Ectodermal cell (in vitro differentiated cells): ENCODE measurements around the gene MPPED2.
"Not testable (repeated sequence)": the region's sequence is repeated elsewhere in the genome, so short reads cannot be mapped to it uniquely, and the experiment has no call there.

ENCODE experiments used
- H3K27ac ChIP-seq: 2 replicates; pipeline ENCODE4 v1.7.0; 2013; ENCODE audit warnings: mild to moderate bottlenecking, low read depth, low read length; ENCODE audit not compliant: insufficient read depth, poor library complexity, severe bottlenecking
- H3K27me3 ChIP-seq: 2 replicates; pipeline ENCODE4 v1.7.0; 2013; ENCODE audit warnings: mild to moderate bottlenecking, low read length; ENCODE audit not compliant: insufficient read depth, control insufficient read depth, poor library complexity, severe bottlenecking
- H3K36me3 ChIP-seq: one replicate; pipeline ENCODE4 v1.7.0; 2013; ENCODE audit warnings: low read length; ENCODE audit not compliant: control insufficient read depth, insufficient read depth
- H3K4me1 ChIP-seq: one replicate; pipeline ENCODE4 v1.7.0; 2013; ENCODE audit warnings: low read length; ENCODE audit not compliant: control insufficient read depth, insufficient read depth
- H3K4me3 ChIP-seq: 2 replicates; pipeline ENCODE4 v1.7.0; 2013; ENCODE audit warnings: low read depth, low read length, control low read depth; ENCODE audit not compliant: insufficient read depth
- H3K9me3 ChIP-seq: 2 replicates; pipeline ENCODE4 v1.7.0; 2013; ENCODE audit warnings: mild to moderate bottlenecking, low read length, moderate library complexity; ENCODE audit not compliant: control insufficient read depth
- WGBS, 2 experiments: methylation state at CpG; one replicate each; pipeline ENCODE4 v1.1.7; 2013; ENCODE audit warnings: missing lambda C conversion rate in 2 of 2; 5-methylcytosine and 5-hydroxymethylcytosine counted together

Gene MPPED2

DNA sequence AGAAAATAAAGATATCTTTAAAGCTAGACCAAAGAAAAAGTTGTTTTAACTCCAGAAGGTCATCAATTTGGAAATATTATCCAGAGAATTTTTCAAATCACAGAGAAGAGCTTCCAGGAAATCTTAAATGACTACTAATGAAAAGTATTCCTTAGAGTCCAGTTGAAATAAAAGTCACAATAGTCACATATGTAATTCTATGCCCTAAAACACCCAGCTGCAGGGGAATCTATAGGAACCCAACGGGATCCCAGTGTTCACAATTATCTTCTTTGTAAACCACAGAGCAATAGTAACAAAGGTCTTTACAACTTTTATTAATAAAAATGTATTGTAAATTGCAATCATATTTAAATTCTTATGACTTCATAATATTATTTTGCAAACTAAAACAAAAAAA, 27.1 kb downstream of the MPPED2 start:
- WGBS, 2 experiments, result 83% methylated on average over 1 of the region's 1 CpG; no CpG with 5 or more reads in 1 of the 2 experiments
- H3K27ac ChIP-seq, result no peak overlapping the region

DNA sequence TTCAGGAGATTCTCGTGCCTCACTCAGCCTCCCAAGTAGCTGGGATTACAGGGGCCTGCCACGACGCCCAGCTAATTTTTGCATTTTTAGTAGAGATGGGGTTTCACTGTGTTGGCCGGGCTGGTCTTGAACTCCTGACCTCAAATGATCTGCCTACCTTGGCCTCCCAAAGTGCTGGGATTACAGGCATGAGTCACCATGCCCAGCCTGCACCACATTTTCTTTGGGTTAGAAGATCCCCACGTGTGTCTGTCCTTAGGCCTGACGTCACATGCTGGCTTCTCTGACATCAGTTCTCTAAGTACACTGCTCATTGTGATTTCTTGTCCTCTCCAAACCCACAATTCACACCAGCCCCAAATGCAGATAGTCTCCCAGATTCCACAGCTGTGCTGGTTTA, 31.6 kb downstream of the MPPED2 start:
- H3K27ac ChIP-seq, H3K4me3 ChIP-seq, H3K4me1 ChIP-seq, H3K27me3 ChIP-seq, H3K36me3 ChIP-seq, H3K9me3 ChIP-seq: not testable (repeated sequence)
- WGBS, 2 experiments, result 82 to 91% methylated on average over 6 of the region's 6 CpGs

More for the DNA sequence above, 27.1 kb downstream of the MPPED2 start:
- H3K9me3 ChIP-seq, result no peaks in the 10 kb centered on the region
- no peaks in the 10 kb centered on the region for H3K36me3 ChIP-seq
- peaks cover 9% of the 10 kb centered on the region for H3K4me1 ChIP-seq
- H3K4me3 ChIP-seq, result no peak overlapping the region
- H3K27me3 ChIP-seq, result no peaks in the 10 kb centered on the region

DNA sequence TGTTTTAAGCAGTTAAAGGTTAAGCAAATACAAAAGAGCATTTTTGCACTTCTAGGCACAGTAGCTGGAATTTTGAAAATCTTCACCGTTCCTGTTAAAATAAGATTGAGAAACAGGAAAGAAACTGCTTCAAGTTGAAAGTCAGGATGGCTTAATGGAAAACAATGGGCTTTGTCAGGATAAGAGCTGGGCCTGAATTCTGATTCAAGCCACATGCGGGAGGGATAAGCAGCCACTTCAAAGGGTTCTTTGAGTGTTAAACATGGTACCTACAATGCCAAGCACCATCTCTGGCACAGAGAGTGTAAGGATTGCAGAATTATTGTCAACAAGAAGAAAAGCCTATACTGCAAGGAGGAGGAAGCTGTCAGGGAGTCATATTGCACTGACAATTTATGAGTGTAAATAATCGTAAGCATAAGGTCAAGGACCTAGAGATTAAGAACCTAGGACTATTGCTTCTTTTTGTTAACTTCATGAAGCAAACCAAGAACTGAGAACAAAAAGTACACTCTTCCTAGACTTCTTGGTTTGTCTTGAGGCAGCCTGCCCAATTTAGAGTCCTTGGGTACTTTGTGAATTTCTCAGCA, 32.5 kb downstream of the MPPED2 start:
- Histone ChIP-seq H3K4me1 (no peaks in the 10 kb centered on the region), H3K4me3 (no peak overlapping the region), H3K27ac (no peak overlapping the region), H3K36me3 (no peaks in the 10 kb centered on the region), H3K9me3 (no peaks in the 10 kb centered on the region), H3K27me3 (no peaks in the 10 kb centered on the region)
- WGBS, 2 experiments, result 51 to 56% methylated on average over 3 of the region's 3 CpGs

DNA sequence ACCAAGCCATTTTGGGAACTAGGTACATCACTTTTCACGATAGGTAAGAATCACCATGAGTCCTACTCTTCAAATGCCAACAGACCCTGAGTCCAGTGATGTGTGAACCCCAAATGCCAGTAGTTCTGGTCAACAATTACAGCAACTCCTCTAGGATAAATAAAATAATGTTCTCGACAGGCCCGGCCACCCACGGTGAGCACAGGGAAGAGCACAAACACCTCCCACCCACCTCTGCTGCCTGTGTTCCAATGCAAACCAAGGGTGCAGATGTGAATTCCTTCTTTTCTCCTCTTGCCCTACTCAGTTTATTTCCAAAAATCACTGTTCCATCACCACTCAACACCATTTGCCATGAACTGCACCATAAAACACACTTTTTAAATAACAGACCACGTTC, 33.3 kb downstream of the MPPED2 start:
- Histone ChIP-seq H3K4me1 (no peaks in the 10 kb centered on the region), H3K27ac (no peak overlapping the region), H3K36me3 (no peaks in the 10 kb centered on the region), H3K27me3 (no peaks in the 10 kb centered on the region), H3K4me3 (no peak overlapping the region), H3K9me3 (no peaks in the 10 kb centered on the region)
- WGBS, 2 experiments, result 44 to 69% methylated on average over 4 to 5 of the region's 5 CpGs

DNA sequence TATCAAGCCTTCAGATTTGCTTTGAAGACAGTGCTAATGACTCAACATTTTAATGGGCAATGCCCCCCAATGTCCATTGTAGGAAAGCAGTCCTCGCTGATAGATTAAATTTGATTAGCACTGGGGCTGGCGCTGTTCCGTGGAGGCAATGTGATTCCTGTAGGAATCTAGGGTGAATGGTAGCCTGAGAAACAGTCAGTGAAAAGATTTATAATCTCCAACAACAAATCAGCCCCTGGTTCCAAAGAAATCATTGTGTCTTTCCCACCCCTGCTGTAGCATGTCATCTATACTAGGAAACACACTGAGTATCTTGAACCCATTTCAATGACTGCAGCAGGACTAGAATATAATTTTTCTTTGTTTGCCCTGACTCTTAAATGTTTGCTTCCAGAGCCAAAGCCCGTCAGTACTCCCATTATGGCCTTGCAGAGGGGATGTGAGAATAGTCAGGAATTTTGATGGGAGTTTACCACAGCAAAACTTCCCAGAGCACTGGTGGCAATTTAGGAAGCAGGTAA, 36.1 kb downstream of the MPPED2 start:
- Histone ChIP-seq H3K27me3 (no peaks in the 10 kb centered on the region), H3K9me3 (no peaks in the 10 kb centered on the region), H3K4me3 (no peak overlapping the region), H3K4me1 (no peaks in the 10 kb centered on the region), H3K27ac (no peak overlapping the region), H3K36me3 (no peaks in the 10 kb centered on the region)
- WGBS, 2 experiments, result 74 to 78% methylated on average over 2 to 4 of the region's 4 CpGs

DNA sequence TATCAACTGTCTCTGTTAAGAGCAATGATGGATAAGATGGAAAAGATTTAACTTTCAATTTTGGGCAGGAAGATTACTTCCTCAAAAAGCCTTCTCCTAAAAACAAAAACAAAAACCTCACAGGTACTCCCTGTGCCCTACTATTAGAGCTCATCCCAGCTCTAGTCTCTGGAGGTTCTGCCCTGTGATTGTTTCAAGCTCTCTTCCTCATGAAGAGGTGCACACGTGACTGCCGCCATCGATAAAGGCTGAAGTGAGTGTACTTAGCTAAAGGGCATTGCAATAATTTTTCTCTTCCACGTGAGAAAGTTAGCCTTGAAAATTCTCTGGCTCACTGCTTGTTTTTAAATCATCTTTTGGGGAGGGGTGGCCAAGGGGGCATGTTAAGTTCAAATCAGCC, 36.6 kb downstream of the MPPED2 start:
- H3K27ac ChIP-seq, result no peak overlapping the region
- H3K36me3 ChIP-seq, result no peaks in the 10 kb centered on the region
- WGBS, 2 experiments, result 75 to 79% methylated on average over 4 of the region's 4 CpGs
- H3K27me3 ChIP-seq, result no peaks in the 10 kb centered on the region
- no peaks in the 10 kb centered on the region for H3K4me1 ChIP-seq
- no peak overlapping the region for H3K4me3 ChIP-seq
- H3K9me3 ChIP-seq, result no peaks in the 10 kb centered on the region

DNA sequence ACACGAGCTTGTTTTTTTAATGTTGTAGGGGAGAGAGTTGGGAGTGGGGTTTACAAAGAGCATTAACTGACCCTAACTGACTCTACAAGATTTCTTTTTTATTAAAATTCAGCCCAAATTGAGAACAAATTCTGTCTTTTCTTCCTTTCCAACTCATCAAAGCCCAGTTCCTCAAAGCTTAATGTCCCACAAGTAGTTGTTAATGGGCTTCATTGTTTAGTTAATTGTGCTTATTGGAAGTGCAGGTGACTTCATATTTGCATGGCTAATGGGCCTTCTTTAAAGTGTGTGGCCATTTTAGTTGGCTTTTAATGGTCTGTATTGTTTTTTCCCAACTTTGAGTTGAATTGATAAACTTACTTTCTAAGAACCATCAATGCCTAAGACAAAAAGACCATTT, 39.8 kb downstream of the MPPED2 start:
- H3K9me3 ChIP-seq, result no peaks in the 10 kb centered on the region
- no peaks in the 10 kb centered on the region for H3K36me3 ChIP-seq
- H3K4me3 ChIP-seq, result no peak overlapping the region
- no peaks in the 10 kb centered on the region for H3K4me1 ChIP-seq
- WGBS, 2 experiments, result 33% methylated on average over 1 of the region's 1 CpG; no CpG with 5 or more reads in 1 of the 2 experiments
- no peaks in the 10 kb centered on the region for H3K27me3 ChIP-seq
- H3K27ac ChIP-seq, result no peak overlapping the region

DNA sequence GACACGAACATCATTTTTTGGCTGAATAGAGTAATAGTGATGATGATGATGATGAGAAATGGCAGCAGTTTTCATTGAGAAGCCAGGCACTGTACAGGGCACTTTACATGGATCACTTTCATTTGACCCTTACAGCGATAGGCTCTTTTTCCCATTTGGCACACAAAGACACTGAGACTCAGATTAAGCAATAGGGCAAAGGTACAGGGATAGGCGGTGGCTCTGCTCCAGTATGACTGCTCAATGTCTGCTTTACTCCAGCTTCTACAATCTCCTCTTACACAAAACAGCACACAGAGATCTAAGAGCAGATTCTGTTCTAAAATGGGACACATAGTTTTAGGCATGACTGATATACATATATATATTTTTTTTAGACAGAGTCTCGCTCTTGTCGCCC, 40.6 kb downstream of the MPPED2 start:
- H3K4me3 ChIP-seq, result no peak overlapping the region
- H3K27ac ChIP-seq, result no peak overlapping the region
- H3K27me3 ChIP-seq, result no peaks in the 10 kb centered on the region
- H3K36me3 ChIP-seq, result no peaks in the 10 kb centered on the region
- no peaks in the 10 kb centered on the region for H3K9me3 ChIP-seq
- 94% methylated on average over 5 of the region's 5 CpGs for WGBS, 2 experiments
- H3K4me1 ChIP-seq, result no peaks in the 10 kb centered on the region

DNA sequence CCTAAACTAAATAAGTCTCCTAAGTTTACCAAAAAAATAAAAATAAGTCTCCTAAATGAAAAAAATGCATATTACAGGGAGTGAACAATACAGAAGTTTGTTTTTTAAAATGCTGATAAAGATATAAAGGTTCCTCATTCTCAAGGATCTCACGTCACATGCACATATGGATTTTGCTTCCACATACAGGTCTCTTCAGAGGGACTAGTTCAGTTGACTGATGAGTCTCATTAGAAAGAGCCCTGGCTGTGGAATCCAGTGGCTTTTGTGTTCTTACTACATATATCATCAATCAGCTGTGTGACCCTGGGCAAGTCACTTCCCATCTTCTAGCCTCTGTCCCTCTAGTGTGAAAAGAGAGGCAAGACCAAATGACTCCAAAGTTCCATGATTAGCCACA, 43.1 kb downstream of the MPPED2 start:
- WGBS, 2 experiments, result 92 to 97% methylated on average over 1 of the region's 1 CpG
- no peaks in the 10 kb centered on the region for H3K36me3 ChIP-seq

DNA sequence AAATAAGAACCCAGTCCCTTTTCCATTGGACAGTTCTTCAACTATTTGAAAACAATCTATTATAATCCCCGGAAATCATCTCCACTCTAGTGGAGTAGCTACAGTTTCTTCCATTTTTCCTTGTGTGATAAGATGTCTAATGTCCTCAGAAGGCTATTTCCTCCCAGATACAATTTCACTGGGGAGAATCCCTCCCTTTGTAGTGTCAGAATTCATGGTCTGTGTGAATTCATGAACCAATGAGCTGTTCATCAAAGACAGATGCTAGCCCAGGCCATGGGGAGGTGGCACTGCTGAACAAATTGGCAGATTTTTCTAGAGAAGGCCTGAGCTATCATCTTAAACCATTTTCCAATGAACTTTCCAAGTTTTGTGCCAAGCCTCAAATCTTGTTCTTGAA, 45.4 kb downstream of the MPPED2 start:
- WGBS, 2 experiments, result 100% methylated on average over 1 of the region's 1 CpG

More for the DNA sequence above, 43.1 kb downstream of the MPPED2 start:
- H3K9me3 ChIP-seq, result no peaks in the 10 kb centered on the region
- H3K27ac ChIP-seq, result no peak overlapping the region
- no peaks in the 10 kb centered on the region for H3K27me3 ChIP-seq
- H3K4me3 ChIP-seq, result no peak overlapping the region
- H3K4me1 ChIP-seq, result no peaks in the 10 kb centered on the region

DNA sequence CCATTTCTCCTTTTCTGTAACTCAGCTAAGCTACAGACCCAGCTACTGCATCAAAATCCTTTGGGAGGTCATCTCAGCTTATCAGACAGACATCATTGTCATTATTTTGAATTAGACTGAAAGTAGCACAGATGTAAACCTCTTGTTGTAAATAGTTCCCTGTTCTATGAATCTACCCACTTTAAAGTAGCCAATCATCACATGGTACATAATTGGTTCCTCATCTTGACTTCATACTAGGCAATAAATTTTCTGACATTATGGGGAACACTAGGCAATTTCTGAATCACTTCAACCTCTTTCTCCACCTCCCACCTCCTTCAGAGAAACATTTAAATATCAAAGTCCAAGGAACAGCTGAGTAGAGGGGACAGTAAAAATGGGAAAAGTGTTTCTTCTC, 47.9 kb downstream of the MPPED2 start:
- Histone ChIP-seq H3K4me3 (no peak overlapping the region), H3K36me3 (no peaks in the 10 kb centered on the region), H3K27me3 (no peaks in the 10 kb centered on the region), H3K4me1 (peaks cover 5% of the 10 kb centered on the region), H3K9me3 (no peaks in the 10 kb centered on the region), H3K27ac (no peak overlapping the region)

More for the DNA sequence above, 45.4 kb downstream of the MPPED2 start:
- no peaks in the 10 kb centered on the region for H3K27me3 ChIP-seq
- no peak overlapping the region for H3K27ac ChIP-seq
- no peaks in the 10 kb centered on the region for H3K36me3 ChIP-seq
- H3K9me3 ChIP-seq, result no peaks in the 10 kb centered on the region
- H3K4me1 ChIP-seq, result no peaks in the 10 kb centered on the region
- no peak overlapping the region for H3K4me3 ChIP-seq
